OCI-LY1 (cell line): ENCODE data around the gene CRYGC.
"Not testable (repeated sequence)": the region's sequence is repeated elsewhere in the genome, so short reads cannot be mapped to it uniquely, and the experiment has no call there.

ENCODE experiments used
- H2AFZ ChIP-seq: fragments of 200-600 bp; sonication (generic), shearing (Covaris generic); 2 replicates; pipeline ENCODE4 v1.6.0; 2014; ENCODE audit warnings: antibody characterized with exemption, mild to moderate bottlenecking, low read length
- H3F3A ChIP-seq: fragments of 200-600 bp; sonication (generic), shearing (Covaris generic); 2 replicates; pipeline ENCODE4 v1.6.0; 2014; ENCODE audit warnings: mild to moderate bottlenecking, antibody characterized with exemption, low read length, moderate library complexity; ENCODE audit not compliant: insufficient read depth
- H3K27ac ChIP-seq: fragments of 200-600 bp; sonication (generic); 2 replicates; pipeline ENCODE4 v1.5.1; 2014; ENCODE audit warnings: low read length, mixed run types, mild to moderate bottlenecking, low read depth; ENCODE audit not compliant: poor library complexity, severe bottlenecking
- H3K27me3 ChIP-seq: fragments of 200-600 bp; sonication (generic); 2 replicates; pipeline ENCODE4 v1.6.0; 2014; ENCODE audit warnings: antibody characterized with exemption, mild to moderate bottlenecking, low read length, moderate library complexity; ENCODE audit not compliant: insufficient read depth
- H3K36me3 ChIP-seq: fragments of 200-600 bp; sonication (generic); 2 replicates; pipeline ENCODE4 v1.6.1; 2014; ENCODE audit warnings: mild to moderate bottlenecking, antibody characterized with exemption, low read length, moderate library complexity, mixed read lengths; ENCODE audit not compliant: insufficient read depth
- H3K4me1 ChIP-seq: fragments of 200-600 bp; sonication (generic); 2 replicates; pipeline ENCODE4 v1.5.1; 2014; ENCODE audit warnings: mild to moderate bottlenecking, low read length, moderate library complexity; ENCODE audit not compliant: insufficient read depth, severe bottlenecking
- H3K4me2 ChIP-seq: fragments of 200-600 bp; sonication (generic), shearing (Covaris generic); 2 replicates; pipeline ENCODE4 v1.6.1; 2014; ENCODE audit warnings: low read length
- H3K4me3 ChIP-seq: fragments of 200-600 bp; sonication (generic); 2 replicates; pipeline ENCODE4 v1.5.1; 2014; ENCODE audit warnings: low read length, low read depth, mild to moderate bottlenecking, mixed read lengths; ENCODE audit not compliant: poor library complexity, severe bottlenecking
- H3K79me2 ChIP-seq: fragments of 200-600 bp; shearing (Covaris generic); 2 replicates; pipeline ENCODE4 v1.6.1; 2016; ENCODE audit warnings: mixed run types, low read length, mixed read lengths; ENCODE audit not compliant: insufficient read depth
- H3K9ac ChIP-seq: fragments of 200-600 bp; sonication (generic), shearing (Covaris generic); 2 replicates; pipeline ENCODE4 v1.6.1; 2014; ENCODE audit warnings: mild to moderate bottlenecking, low read length, mixed read lengths
- H3K9me2 ChIP-seq: fragments of 200-600 bp; sonication (generic), shearing (Covaris generic); 2 replicates; pipeline ENCODE4 v1.6.1; 2014; ENCODE audit warnings: low read depth, mild to moderate bottlenecking, low read length, mixed read lengths
- H3K9me3 ChIP-seq: fragments of 200-600 bp; shearing (Covaris generic); 2 replicates; pipeline ENCODE4 v1.6.1; 2014; ENCODE audit warnings: low read length, mixed read lengths
- H4K20me1 ChIP-seq: fragments of 200-600 bp; sonication (generic), shearing (Covaris generic); 2 replicates; pipeline ENCODE4 v1.6.0; 2016; ENCODE audit warnings: mild to moderate bottlenecking, low read length; ENCODE audit not compliant: insufficient read depth
- CTCF ChIP-seq: fragments of 200-600 bp; sonication (generic), shearing (Covaris generic); IDR thresholded peaks from 2 replicates; pipeline ENCODE4 v1.5.1; 2017; ENCODE audit warnings: mild to moderate bottlenecking, antibody characterized with exemption, low read length, moderate library complexity, mixed read lengths
- EZH2 ChIP-seq: fragments of 200-600 bp; sonication (generic), shearing (Covaris generic); IDR thresholded peaks from 2 replicates; pipeline ENCODE4 v1.8.0; 2017; ENCODE audit warnings: borderline replicate concordance, mixed run types, mild to moderate bottlenecking, antibody characterized with exemption, low read length, moderate library complexity, mixed read lengths

Gene CRYGC

GRCh38 chr2:208142925-208143799 is 13.5 kb upstream of the CRYGC start:
- no peaks in the 10 kb centered on the region for H3K9me2 ChIP-seq
- no peaks in the 10 kb centered on the region; the same call in 1 of the 2 replicates for H3K27me3 ChIP-seq
- H3K36me3 ChIP-seq: no peaks in the 10 kb centered on the region
- H3K4me1 ChIP-seq: no peaks in the 10 kb centered on the region
- H3F3A ChIP-seq: no peaks in the 10 kb centered on the region
- no peak overlapping the region for H3K4me3 ChIP-seq
- no peak overlapping the region for H3K9ac ChIP-seq
- no peak overlapping the region for H3K27ac ChIP-seq
- no peak overlapping the region for H2AFZ ChIP-seq
- no peaks in the 10 kb centered on the region for H4K20me1 ChIP-seq
- no peak overlapping the region for H3K4me2 ChIP-seq
- TF ChIP-seq EZH2 (no peak), CTCF (no peak)
- no peaks in the 10 kb centered on the region for H3K9me3 ChIP-seq
- H3K79me2 ChIP-seq: no peaks in the 10 kb centered on the region

- no peaks in the 10 kb centered on the region for H3K9me2 ChIP-seq
- H3K9ac ChIP-seq: no peak overlapping the region
- no peaks in the 10 kb centered on the region for H3K9me3 ChIP-seq
- H3K4me2 ChIP-seq: no peak overlapping the region
- no peaks in the 10 kb centered on the region for H3F3A ChIP-seq
- no peaks in the 10 kb centered on the region for H4K20me1 ChIP-seq
- no peak overlapping the region for H2AFZ ChIP-seq
- TF ChIP-seq CTCF (no peak), EZH2 (no peak)
- no peak overlapping the region for H3K4me3 ChIP-seq
- H3K27ac ChIP-seq: no peak overlapping the region
- H3K36me3 ChIP-seq: no peaks in the 10 kb centered on the region
- H3K4me1 ChIP-seq: no peaks in the 10 kb centered on the region
- no peaks in the 10 kb centered on the region for H3K79me2 ChIP-seq
- no peaks in the 10 kb centered on the region for H3K27me3 ChIP-seq
Observed at GRCh38 chr2:208142240-208142924, 12.8 kb upstream of the CRYGC start.

- no peak for TF ChIP-seq CTCF
- no peak for TF ChIP-seq EZH2
- H3K9me2 ChIP-seq: no peaks in the 10 kb centered on the region
- no peaks in the 10 kb centered on the region for H3K27me3 ChIP-seq
- no peaks in the 10 kb centered on the region for H3F3A ChIP-seq
- H3K27ac ChIP-seq: no peak overlapping the region
- no peaks in the 10 kb centered on the region for H3K9me3 ChIP-seq
- no peak overlapping the region for H2AFZ ChIP-seq
- H3K4me1 ChIP-seq: no peaks in the 10 kb centered on the region
- no peaks in the 10 kb centered on the region for H3K36me3 ChIP-seq
- no peaks in the 10 kb centered on the region for H3K79me2 ChIP-seq
- no peak overlapping the region for H3K9ac ChIP-seq
- no peaks in the 10 kb centered on the region for H4K20me1 ChIP-seq
- H3K4me3 ChIP-seq: no peak overlapping the region
- H3K4me2 ChIP-seq: no peak overlapping the region
Observed at GRCh38 chr2:208139447-208139846, 9.8 kb upstream of the CRYGC start.

- not testable (repeated sequence) for H3K9me2 ChIP-seq, H3K79me2 ChIP-seq, H3K27ac ChIP-seq, H2AFZ ChIP-seq, H3K4me1 ChIP-seq, H3K4me3 ChIP-seq, H4K20me1 ChIP-seq, H3K36me3 ChIP-seq, H3K9me3 ChIP-seq, H3F3A ChIP-seq, H3K27me3 ChIP-seq, H3K9ac ChIP-seq, H3K4me2 ChIP-seq
Observed at GRCh38 chr2:208138334-208138733, 8.7 kb upstream of the CRYGC start.
